HG03571 (cell line): ENCODE data around the gene MDM4.
A peak's percentile ranks its signal among the peaks of the same experiment; 100 is the strongest.
"Not testable (repeated sequence)": the region's sequence is repeated elsewhere in the genome, so short reads cannot be mapped to it uniquely, and the experiment has no call there.

Experiments
- ATAC-seq: cut with Tn5 transposase; IDR thresholded peaks from one replicate; pipeline ENCODE4 v1.9.1; 2021; ENCODE audit not compliant: unreplicated experiment

Gene MDM4

DNA sequence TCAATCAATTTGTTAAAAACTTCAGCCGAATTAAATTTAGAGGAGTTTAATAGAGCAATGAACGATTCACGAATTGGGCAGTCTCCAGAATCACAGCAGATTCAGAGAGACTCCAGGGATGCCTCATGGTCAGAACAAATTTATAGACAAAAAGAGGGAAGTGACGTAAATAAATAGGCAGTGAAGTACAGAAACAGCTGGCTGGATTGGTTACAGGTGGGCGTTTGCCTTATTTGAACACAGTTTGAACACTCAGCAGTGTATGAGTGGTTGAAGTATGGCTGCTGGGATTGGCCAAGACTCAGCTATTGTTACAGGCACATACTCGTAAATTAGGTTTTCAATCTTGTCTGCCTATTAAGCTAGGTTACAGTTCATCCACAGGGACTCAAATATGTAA, 43.8 kb downstream of the MDM4 start:
- not testable (repeated sequence) for ATAC-seq

GRCh38 chr1:204560590-204561150, 44.5 kb downstream of the MDM4 start:
- ATAC-seq, result no peak

DNA sequence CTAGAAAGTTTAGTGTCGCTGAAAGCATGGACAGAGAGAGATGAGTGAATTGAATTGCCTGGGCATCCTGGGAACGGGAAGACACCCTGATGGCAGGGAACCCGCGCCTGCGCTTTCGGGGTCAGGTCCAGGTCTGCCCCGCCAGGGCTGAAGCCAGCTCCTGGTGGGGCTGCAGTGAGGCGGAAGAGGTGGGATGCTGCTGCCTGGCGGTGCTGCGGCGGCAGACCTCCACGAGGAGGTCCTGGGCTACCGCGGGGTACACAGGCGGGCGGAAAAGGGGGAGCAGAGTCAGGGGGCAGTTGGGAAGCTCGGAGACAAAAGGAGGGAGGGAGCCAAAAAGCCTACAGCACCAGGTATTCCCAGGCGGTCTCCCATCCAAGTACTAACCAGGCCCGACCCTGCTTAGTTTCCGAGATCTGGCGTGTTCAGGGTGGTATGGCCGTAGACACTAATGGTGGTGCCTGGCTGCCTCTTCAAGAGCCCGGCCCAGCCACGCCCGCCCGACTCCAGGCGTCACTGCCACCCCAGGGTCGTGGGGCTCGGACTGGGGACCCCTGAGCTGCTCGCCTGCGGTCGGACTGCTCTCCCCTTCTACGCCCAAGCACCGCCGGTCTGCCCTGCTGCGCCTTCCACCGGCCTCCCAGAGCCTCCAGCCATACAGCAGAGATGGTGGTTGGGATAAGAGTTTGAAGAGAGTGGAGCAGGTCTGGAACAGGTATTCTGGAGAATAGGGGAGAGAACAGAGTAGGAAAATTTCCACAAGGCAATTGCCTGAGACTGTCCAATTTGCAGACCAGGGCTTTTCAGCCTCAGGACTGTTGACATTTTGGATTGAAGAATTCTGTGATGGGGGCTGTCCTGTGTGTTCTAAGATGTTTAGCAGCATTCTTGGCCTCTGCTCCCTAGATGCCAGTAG, 46.1 kb downstream of the MDM4 start:
- ATAC-seq, result no peak

DNA sequence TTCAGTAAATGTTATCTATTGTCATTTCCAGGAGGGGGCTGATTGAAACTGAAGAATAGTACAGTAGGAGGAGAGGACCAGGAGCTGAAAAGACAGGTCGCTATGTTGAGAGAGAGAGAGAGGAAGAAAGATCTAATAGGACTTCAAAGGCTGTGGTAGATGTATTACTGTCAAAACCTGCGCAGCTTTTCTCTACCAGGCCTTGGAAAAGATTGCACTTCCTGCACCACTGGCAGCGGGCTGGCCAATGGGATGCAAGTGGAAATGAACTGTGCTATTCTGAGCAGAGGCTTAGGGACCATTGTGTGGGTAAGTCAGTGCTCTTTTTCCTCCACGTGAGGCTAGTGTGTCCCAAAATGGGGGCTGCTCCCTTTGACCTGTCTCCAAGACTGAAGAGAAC, 47.1 kb downstream of the MDM4 start:
- no peak for ATAC-seq

DNA sequence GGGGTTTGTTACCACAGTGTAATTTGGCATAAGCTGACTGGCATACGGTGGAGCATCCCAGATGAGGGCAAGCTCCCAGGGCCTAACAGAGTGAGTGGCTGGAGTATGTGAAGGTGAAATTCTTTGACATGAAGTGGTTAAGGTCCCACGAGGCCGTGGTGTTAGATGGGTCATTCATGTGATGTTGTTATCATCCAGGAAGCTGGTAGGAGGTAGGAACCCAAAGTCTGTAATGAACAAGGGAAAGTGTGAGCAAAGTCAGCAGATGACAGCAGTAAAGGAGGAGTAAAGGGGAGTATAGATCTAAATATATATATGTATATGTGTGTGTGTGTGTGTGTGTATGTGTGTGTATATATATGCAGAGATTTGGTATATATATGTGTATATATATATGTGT, 47.6 kb downstream of the MDM4 start:
- ATAC-seq, result no peak

DNA sequence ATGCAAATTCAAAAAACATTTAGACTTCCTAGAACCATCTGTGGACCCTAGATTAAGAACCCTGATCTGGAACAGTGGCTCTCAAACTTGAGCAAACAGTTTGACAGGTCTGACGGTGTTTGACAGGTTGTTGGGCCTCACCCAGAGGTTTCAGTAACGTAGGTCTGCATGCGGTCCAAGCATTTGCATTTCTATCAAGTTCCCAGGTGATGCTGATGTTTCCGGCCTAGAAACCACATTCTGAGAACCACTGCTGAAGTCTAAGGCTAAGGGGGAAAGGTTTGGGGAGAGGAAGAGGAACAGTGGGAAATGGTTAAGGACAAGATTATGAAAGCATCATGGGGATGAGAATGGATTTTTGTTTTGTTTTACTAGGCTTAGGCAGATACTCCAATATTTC, 48.6 kb downstream of the MDM4 start:
- peak; percentile 65 for ATAC-seq

DNA sequence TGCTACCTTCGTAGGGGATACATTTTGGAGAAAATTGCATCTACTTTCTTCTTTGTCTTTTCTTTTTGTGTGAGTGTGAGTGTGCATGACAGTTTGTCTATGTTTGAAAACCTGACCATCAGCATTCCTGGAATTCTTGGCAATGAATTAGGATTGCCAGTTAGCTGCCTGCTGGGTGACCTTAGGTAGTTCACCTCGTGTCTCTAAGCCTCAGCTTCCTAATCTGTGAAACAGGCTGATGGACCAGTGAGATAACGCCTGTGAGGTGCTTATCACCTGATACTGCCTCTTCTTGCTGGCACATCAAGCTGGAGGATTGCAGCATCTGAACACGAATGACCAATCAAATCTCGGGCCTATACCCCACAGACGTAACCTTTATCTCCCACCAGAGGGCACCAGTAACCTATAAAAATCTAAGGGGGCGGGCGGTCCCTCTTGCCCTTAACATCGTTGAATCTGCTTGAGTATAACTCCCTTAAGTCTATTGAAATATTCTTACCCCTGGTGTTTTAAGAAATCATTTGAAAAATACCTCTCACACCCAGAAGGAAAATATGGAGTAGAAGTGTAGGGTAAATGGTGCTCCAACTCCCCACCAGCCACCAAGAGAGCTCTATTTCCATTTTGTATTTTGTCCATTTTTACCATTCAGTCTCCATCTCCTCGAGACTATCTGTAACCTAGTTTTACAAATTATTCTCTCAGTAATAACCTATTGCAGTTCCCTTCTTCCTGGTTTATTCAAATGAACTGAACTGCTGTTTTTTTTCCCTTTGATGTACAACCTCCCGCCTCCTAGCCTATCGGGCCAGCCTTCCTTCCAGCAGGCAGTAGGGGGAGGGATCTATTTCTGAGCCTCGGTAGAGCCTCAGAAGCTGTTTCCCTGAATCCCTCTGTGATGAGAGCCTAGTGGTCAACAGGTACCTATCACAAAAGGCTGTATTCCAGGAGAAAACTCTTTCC, 49.7 kb downstream of the MDM4 start:
- peak; percentile 47 for ATAC-seq

DNA sequence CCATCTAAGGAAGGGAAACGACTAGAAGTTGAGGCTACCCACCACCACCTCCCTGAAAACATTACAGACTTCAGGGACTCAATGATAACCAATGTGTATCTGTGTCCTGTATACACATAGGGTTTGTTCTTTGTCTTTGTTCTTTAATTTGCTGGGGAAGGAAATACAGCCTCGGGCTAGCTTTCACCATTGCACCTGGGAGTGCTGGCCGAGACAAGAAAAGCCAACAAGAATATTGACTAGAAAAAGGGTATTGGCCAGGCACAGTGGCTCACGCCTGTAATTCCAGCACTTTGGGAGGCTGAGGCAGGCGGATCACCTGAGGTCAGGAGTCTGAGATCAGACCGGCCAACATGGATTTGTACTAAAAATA, 50.4 kb downstream of the MDM4 start:
- no peak for ATAC-seq

DNA sequence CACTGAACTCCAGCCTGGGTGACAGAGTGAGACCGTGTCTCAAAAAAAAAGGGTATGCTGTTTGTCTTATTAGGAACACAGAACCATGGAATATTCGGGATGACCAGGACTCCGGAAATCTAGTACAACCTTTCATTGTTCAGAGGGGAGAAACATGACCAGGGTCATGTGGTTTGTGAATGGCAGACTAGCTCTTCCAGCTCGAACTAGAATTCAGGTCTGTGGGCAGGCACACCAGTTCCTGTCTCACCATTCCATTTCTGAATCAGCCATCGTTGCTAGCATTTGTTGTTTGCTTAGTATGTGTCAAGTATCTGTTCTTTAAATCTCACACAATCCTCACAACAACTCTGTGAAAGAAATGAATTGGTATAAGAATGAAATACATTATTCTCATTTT, 50.9 kb downstream of the MDM4 start:
- no peak for ATAC-seq

DNA sequence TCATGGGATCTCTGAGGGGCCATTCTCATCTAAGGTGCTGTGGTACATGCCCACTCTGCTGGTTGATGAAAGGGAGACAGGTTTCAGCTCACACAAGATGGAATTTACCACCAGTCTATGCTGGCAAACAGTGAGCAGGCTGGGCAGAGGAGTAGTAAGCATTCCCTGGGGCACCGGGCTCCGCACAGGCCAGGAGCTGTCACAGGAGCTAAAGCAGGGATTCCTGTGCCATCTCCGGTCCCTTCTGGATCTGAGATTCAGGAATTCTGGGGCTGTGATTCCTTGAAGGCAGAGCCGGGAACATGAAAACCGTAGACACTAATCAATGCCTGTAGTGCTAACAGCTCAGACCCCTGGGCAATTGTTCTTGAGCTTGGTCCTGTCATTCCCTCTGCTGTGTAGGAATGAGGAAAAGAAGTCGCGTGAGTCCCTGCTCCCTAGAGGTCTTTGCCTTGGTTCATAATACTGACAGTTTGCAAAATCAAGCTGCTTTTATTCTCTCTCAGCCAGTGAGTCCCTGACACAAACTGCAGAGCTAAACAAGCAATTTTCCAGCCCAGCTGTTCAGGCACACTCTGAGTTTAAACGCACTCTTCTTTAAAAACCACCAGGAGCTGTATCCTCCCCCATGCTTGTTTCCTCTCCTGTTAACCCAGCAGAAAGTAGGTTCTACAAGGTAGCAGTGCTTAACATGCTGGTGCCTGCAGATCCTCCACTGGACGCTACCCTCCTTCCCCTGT, 52.5 kb downstream of the MDM4 start:
- ATAC-seq, result no peak

DNA sequence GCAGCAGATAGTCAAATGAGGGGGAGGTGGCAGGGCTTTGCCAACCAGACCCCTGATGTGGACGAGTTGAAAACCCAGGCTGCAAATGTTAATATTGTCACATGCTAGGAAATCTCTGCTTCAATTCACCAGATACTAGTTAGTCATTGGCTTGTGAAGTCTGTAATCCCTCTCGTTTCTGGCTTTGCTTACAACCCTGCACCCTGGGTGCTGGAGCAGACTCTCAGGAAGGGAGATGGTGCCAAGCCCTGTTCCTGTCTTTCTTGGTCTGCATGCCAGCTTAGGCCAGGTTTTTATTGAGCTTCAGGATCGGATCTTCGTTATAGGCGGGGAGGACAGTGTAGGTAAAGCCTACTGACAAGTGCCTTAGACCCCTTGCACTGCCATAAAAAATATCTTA, 53.3 kb downstream of the MDM4 start:
- no peak for ATAC-seq

DNA sequence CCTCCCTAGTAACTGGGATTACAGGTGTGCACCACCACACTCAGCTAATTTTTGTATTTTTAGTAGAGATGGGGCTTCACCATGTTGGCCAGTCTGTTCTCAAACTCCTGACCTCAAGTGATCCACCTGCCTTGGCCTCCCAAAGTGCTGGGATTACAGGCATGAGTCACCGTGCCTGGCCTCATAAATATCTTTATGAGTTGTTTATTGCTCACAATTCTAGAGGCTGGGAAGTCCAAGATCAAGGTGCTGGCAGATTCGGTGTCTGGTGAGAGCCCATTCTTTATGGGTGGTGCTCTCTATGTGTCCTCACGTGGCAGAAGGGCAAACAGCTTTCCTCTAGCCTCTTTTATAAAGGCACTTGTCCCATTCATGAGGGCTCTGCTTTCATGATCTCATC, 53.8 kb downstream of the MDM4 start:
- ATAC-seq, result not testable (repeated sequence)

GRCh38 chr1:204571128-204571527, 54.9 kb downstream of the MDM4 start:
- ATAC-seq, result no peak

- ATAC-seq, result no peak
Measured at GRCh38 chr1:204571631-204572030, 55.4 kb downstream of the MDM4 start.

GRCh38 chr1:204572923-204573922, 57.0 kb downstream of the MDM4 start:
- no peak for ATAC-seq

GRCh38 chr1:204574016-204574864, 58.0 kb downstream of the MDM4 start:
- ATAC-seq, result no peak

DNA sequence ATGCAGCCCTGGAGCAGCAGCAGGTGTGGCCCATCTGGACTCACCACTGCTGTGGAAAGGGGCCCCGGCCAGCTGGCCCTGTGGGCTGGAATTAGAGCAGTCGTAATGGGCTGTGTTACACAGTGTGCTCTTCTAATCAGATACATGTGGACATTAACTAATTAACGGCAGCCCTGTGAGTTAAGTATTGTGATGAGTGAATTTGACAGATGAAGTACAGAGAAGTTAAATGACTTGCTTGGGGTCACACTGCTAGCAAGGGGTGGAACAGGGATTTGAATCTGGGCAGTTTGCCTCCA, 58.6 kb downstream of the MDM4 start:
- no peak for ATAC-seq

DNA sequence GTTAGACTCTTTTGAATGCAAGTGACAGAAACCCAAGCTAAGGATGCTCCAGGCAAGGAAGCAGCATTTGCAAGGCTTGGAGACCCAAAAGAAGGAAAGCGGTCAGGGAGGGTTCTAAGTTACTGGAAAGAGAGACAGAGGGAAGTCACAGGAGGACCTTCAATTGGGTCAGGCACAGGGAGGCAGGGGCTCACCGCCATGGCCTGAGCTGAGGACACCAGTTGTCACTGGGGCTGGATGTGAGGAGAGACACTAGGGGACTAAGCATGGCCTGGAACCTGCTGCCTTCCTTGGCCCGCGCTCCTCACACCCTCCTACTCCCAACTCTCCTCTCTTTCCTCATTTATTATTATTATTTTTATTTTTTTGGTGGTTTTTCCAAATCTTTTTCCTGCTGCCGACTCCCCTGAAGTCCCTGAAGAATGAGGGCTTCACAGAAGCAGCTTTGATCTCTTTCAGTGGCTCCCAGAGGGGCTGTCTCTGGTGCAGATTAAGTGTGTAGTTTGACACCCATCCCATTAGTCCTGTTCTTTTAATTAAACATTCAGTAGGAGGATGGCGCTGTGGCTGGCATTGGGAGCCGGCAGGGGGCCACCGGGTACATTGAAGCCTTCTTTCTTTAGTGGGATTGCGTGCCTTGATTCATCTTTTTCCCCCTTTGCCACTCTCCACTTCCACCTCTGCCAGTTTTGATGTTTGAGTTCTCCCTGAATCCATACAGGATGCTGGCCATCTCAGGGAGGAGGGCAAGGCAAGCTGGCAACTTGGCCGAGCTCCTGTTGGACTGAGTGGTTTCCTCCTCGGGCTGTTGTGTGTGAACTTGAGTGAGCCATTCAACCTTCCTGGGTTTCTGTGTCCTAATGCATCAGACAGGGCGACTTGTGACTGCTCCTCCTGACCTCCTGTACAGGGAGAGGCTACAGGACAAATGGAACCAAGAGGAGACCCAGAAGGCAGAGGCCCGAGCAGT, 59.3 kb downstream of the MDM4 start:
- no peak for ATAC-seq
